Pancreas (tissue), 10 donors: Measurements from ENCODE around the gene IFT20. TPM values are rescaled to one million over a fixed set of nuclear protein-coding genes. Genes with fewer than 3 reads are reported as not detected.
A peak's percentile ranks its signal among the peaks of the same experiment; 100 is the strongest.

Experiments used
- ATAC-seq, 4 donors: fragments of 200-7000 bp; cut with Tn5 transposase; one replicate each; pipeline versions ENCODE4 v1.8.0 to v1.9.1; 2020; ENCODE audit warnings: mild to moderate bottlenecking in 4 of 4, moderate library complexity in 4 of 4
- DNase-seq, 6 donors: peaks; one replicate each; pipeline ENCODE4 v3.0.0-alpha.2; 2020
- FAIRE-seq: peaks from 2 replicates; lab custom pipeline; 2012; peaks lifted over from hg19 to GRCh38; lab: Jason Lieb, UNC
- H3K27ac ChIP-seq, 4 donors: fragments of 200-600 bp; sonication (generic); 1 replicate in 3 of 4; 2 replicates in 1 of 4; pipeline versions ENCODE4 v1.5.0 to v1.8.0; 2020
- H3K27me3 ChIP-seq, 4 donors: fragments of 200-600 bp; one replicate each; pipeline ENCODE4 v1.8.0; 2021
- H3K36me3 ChIP-seq, 3 donors: fragments of 200-600 bp; sonication (generic) in 1 of 3; one replicate each; pipeline versions ENCODE4 v1.5.0 to v1.8.0; 2020 to 2021
- H3K4me1 ChIP-seq, 3 donors: fragments of 200-600 bp; one replicate each; pipeline ENCODE4 v1.8.0; 2021
- H3K4me3 ChIP-seq, 4 donors: fragments of 200-600 bp; sonication (generic) in 2 of 4; one replicate each; pipeline versions ENCODE4 v1.5.0 to v1.8.0; 2020 to 2021
- H3K9me3 ChIP-seq, 4 donors: fragments of 200-600 bp; one replicate each; pipeline ENCODE4 v1.8.0; 2021
- WGBS, 2 donors: extraction: QIAGEN DNeasy Blood & Tissue Kit; methylation state at CpG; one replicate each; pipeline ENCODE4 v1.1.7; 2013; 5-methylcytosine and 5-hydroxymethylcytosine counted together
- intact Hi-C, 3 donors: fragments of 100-400 bp; cut with DNase I; formaldehyde crosslinking; loops; one replicate each; pipeline versions ENCODE4 v1.11.1 to v1.14.2; 2022
- polyA plus RNA-seq, 2 donors: library from polyadenylated mRNA; stranded (reverse); fragments of 200-250 nt; gene quantifications; one replicate each; pipeline ENCODE4 v1.2.3, GENCODE V29; 2013
- total RNA-seq, 6 donors: library from RNA; stranded (reverse); fragmentation: NEBNext Ultra II Directional in 4 of 6; extraction: Animal tissue kit (Norgen Biotek cat#: 25700) in 4 of 6; gene quantifications; one replicate each; pipeline versions ENCODE4 v1.2.1 to v1.2.4, GENCODE V29; 2021 to 2023
- TF ChIP-seq, protein P1 (sequence below), 4 donors: fragments of 200-600 bp; sonication (generic) in 3 of 4; IDR thresholded peaks; one replicate each; pipeline versions ENCODE4 v1.5.0 to v1.8.0; 2021; ENCODE audit warnings: antibody characterized with exemption in 4 of 4
- donor health status: healthy with polysubstance abuse.
- donor health status: DM: no; HTN: no; CAD: no; lungs with moderate emphysema.
- donor health status: DM: no; HTN: no; CAD: no.
- donor health status: control.
- donor health status: control.
- donor health status: Bipolar disorder and iron deficiency.
- donor health status: DM: yes; HTN: yes; CAD: no.
- donor health status: DM: no; HTN: no; CAD: no.
- donor health status: DM: no; HTN: no; CAD: no.
- donor health status: DM: yes; HTN: yes; CAD: no.

Gene IFT20
- total and polyA plus RNA-seq, 8 donors: 42.3 to 79.0 (median 50.3) TPM

DNA sequence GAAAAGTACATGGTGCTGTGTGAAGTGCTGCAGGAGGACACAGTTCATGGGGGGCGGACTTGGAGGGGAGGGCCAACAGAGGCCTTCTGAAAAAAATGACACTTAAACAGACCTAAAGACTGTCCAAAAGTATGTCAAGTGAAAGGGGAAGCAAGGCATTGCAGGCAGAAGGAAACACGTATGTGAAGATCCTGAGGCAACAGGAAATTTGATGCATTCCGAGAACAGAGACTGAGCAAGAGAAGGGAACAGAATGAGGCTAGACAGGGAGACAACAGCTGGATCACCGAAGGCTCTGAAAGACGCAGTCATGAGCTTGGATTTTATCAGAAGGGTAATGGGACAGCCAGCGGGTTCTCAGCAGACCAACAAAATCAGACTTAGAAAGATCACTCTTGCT lies 1.1 kb downstream of the IFT20 start:
- Histone ChIP-seq H3K9me3 (no peaks in the 10 kb centered on the region), H3K36me3 (peaks cover 0 to 8% (median 5%) of the 10 kb centered on the region in 3 donors), H3K27ac (peak overlapping the region; percentile 82 to 98 (median 92)), H3K4me1 (peaks cover 12 to 45% (median 35%) of the 10 kb centered on the region in 3 donors), H3K4me3 (peak overlapping the region; percentile 63 to 94 (median 84)), H3K27me3 (no peaks in the 10 kb centered on the region)
- TF ChIP-seq, protein P1, sequence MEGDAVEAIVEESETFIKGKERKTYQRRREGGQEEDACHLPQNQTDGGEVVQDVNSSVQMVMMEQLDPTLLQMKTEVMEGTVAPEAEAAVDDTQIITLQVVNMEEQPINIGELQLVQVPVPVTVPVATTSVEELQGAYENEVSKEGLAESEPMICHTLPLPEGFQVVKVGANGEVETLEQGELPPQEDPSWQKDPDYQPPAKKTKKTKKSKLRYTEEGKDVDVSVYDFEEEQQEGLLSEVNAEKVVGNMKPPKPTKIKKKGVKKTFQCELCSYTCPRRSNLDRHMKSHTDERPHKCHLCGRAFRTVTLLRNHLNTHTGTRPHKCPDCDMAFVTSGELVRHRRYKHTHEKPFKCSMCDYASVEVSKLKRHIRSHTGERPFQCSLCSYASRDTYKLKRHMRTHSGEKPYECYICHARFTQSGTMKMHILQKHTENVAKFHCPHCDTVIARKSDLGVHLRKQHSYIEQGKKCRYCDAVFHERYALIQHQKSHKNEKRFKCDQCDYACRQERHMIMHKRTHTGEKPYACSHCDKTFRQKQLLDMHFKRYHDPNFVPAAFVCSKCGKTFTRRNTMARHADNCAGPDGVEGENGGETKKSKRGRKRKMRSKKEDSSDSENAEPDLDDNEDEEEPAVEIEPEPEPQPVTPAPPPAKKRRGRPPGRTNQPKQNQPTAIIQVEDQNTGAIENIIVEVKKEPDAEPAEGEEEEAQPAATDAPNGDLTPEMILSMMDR (IDR thresholded peaks at IDR 0.05): no peak
- DNase-seq (no peak), FAIRE-seq (no peak), ATAC-seq (no peak)
- WGBS, 2 donors: 26 to 28% methylated on average over 6 of the region's 6 CpGs
- intact Hi-C loops: no loop called here

DNA sequence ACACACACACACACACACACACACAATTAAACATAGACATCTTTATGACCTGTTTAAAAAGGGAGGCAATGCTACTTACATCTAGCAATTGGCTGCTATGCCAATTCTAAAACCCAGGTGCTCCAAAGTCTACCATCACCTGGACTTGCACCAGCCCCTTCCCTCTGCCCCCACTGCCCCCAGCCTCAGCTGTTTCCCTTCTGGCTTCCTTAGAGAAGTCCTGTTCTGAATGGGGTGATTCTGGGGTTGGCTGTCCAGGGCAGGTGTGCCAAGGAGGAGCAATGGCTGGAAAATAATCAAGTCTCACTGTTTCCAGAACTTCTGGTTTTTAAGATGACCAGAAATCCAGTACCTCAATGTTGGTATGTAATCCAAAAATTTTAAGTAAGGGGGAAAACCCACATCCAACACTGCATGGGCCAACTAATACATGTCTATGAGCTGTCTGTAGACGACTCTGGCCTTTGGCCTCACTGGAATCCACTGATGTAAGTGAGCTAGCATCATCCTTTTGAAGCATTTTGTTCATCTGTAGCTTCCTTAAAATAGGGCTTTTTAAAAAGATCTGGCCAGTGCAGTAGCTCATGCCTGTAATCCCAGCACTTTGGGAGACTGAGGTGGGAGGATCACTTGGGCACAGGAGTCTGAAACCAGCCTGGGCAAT lies 2.1 kb downstream of the IFT20 start:
- ATAC-seq (no peak), FAIRE-seq (no peak), DNase-seq (no peak)
- Histone ChIP-seq H3K4me3 (peak overlapping the region in 2 of 4 donors; percentile 88 to 94), H3K27ac (peak overlapping the region in 2 of 4 donors; percentile 97 to 98), H3K9me3 (no peaks in the 10 kb centered on the region), H3K36me3 (peaks cover 0 to 16% (median 8%) of the 10 kb centered on the region in 3 donors), H3K4me1 (peaks cover 12 to 42% (median 32%) of the 10 kb centered on the region in 3 donors), H3K27me3 (no peaks in the 10 kb centered on the region)
- TF ChIP-seq, protein P1 (IDR thresholded peaks at IDR 0.05): no peak
- WGBS, 2 donors: 32 to 41% methylated on average over 1 of the region's 1 CpG
- intact Hi-C loops: no loop called here

DNA sequence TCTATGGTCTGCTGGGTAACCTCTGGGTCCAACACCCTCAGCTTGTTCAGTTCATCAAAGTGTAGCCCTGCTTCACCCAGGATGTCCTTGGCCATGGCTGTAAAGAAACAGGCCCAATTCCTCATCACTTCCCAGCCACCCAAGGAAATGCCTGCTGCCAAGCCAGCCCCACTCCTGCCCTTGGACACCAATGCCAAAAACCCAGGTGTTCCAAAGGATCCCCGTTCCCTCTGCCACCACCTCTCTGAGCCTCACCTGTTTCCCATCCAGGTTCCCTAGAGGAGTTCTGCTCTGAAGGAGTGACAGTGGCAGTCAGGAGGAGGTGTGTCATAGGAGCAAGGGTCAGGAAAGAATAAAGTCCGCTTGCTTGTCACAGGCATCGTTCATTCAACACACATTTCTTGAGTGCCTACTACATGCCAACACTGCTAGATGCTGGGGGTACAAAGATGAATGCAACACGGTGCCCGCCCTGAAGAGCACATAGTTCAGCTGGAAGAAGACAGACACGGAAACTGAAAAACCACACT lies 3.3 kb downstream of the IFT20 start:
- no peaks in the 10 kb centered on the region for H3K9me3 ChIP-seq
- H3K27me3 ChIP-seq: no peaks in the 10 kb centered on the region
- TF ChIP-seq, protein P1 (IDR thresholded peaks at IDR 0.05): no peak
- 40 to 48% methylated on average over 6 of the region's 6 CpGs for WGBS, 2 donors
- intact Hi-C loops: no loop called here
- DNase-seq (peak in 4 of 6 donors; percentile 56 to 71 (median 68)), FAIRE-seq (no peak), ATAC-seq (peak in 1 of 4 donors; percentile 1)
- H3K27ac ChIP-seq: peak overlapping the region in 2 of 4 donors; percentile 26 to 27
- H3K4me1 ChIP-seq: peaks cover 3 to 33% (median 25%) of the 10 kb centered on the region in 3 donors
- H3K4me3 ChIP-seq: no peak overlapping the region
- H3K36me3 ChIP-seq: peaks cover 0 to 29% (median 8%) of the 10 kb centered on the region in 3 donors

DNA sequence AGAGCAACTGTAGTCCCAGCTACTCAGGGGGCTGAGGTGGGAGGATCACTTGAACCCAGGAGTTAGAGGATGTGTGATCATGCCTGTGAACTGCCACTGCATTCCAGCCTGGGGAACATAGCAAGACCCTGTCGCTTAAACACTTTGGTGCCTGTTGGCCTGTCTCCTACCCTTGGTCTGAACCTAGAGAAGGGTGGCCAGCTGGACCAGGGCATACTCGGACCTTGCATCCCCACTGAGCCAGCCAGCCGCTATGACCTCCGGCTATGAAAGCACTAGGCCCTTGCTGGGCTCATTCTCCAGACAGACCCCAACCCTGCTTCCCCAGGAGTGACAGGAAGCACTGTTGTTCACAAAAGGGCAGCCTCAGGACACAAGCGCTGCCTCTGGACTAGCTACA lies 4.6 kb downstream of the IFT20 start:
- H3K27me3 ChIP-seq: no peaks in the 10 kb centered on the region
- 70 to 71% methylated on average over 5 of the region's 5 CpGs for WGBS, 2 donors
- peak in 1 of 6 donors; percentile 11 for DNase-seq
- peak overlapping the region in 2 of 4 donors; percentile 26 to 27 for H3K27ac ChIP-seq
- peaks cover 0 to 29% (median 8%) of the 10 kb centered on the region in 3 donors for H3K36me3 ChIP-seq
- FAIRE-seq: no peak
- intact Hi-C loops: no loop called here
- ATAC-seq: no peak
- peaks cover 13 to 41% (median 33%) of the 10 kb centered on the region in 3 donors for H3K4me1 ChIP-seq
- no peaks in the 10 kb centered on the region for H3K9me3 ChIP-seq
- TF ChIP-seq, protein P1 (IDR thresholded peaks at IDR 0.05): no peak
- H3K4me3 ChIP-seq: no peak overlapping the region
